T follicular helper cell (primary cell): ENCODE data around the gene DIAPH3.

Source experiments
- DNase-seq: peaks from one replicate; pipeline ENCODE4 v3.0.0-alpha.2; 2020; ENCODE audit warnings: low read depth

The DIAPH3 gene

DNA sequence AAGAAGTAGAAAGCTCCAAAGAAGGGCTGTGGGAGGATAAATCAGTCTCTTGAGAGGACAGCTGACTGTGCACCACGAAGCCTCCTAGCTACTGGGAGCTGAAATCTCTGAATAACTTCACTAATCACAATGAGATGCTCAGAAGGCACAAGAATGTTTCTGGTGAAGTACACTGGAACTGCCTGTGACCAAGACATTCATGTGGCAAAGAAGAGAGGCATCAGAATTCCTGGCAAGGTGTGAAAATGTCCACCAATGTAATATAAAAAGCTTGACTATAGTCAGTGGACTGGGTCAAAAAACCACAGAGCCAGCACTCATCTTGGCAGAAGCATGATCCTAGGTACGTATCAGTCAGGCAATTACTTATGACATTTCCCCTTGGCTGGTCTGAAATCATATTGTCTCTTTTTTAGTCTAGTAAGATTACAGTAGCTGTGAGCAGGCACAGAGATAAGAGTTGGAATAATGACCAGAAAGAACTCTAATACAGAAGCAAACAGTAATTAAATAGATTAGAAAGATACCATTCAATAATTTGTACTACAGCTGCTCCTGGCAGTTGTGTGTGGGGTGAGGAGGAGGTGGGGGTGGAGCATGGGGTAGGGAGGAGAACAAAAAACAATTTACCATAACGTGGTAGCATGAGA lies 434.7 kb downstream of the DIAPH3 start:
- no peak for DNase-seq

DNA sequence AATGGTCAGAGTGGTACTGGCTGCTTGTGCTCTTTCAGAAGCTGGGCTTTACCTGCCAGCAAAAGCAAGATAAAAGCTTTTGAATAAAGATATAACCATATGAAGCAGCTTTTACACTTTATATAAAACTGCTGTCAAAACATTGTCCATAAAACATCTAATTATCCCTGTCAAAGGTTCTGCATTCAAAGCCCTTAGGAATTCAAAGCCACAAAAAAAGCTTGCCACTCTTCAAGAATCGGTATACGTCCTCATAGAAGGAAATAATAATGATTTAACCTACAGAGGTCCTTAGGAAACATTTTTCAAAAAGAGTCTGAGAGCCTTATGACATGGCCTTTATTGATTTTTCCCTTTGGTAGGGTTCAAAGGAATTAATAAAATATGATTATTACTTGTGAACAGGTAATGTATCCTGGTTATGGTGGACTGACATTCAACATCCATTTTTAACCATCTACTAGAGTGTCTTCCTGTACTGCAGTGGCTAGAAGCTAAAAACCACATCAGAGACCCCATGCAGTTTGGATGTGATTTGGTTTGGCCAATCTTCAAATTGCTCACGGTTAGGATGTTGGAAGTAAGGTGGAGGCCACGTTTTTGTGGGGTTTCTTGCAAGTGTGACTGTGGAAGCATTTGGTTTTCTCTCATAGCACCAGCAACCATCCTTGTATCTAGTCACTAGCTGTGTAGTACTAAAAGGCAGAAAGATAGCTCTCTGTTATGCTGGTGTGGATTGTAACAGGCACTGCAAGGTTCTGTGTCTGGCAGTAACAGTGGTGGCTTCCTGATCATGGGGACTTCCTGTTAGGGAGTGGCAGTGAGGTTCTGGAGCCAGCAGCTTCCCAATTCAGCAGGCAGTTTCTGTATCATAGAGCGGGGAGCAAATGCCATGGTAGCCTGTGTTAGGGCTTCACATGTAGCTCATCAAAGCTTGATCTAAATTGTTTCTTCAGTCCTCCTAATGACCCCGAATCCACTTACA lies 441.5 kb downstream of the DIAPH3 start:
- no peak for DNase-seq

DNA sequence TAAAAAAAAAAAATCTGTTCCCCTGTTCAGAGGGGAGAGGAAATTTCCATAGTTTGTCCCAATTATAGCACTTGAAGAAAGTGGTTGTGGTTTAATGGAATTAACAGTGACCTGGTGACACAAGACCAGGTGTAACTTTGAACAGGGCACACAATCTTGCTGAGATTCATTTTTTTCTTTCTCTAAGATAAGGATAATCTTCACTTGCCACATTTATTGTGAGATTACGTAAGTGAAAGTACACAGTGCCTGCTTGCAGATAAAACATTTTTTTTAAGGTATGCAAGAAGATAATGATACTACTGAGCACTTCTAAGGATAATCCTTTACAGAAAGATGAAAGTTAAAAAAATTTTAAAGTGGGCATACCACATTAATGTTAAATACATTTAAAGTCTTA lies 448.1 kb downstream of the DIAPH3 start:
- no peak for DNase-seq

DNA sequence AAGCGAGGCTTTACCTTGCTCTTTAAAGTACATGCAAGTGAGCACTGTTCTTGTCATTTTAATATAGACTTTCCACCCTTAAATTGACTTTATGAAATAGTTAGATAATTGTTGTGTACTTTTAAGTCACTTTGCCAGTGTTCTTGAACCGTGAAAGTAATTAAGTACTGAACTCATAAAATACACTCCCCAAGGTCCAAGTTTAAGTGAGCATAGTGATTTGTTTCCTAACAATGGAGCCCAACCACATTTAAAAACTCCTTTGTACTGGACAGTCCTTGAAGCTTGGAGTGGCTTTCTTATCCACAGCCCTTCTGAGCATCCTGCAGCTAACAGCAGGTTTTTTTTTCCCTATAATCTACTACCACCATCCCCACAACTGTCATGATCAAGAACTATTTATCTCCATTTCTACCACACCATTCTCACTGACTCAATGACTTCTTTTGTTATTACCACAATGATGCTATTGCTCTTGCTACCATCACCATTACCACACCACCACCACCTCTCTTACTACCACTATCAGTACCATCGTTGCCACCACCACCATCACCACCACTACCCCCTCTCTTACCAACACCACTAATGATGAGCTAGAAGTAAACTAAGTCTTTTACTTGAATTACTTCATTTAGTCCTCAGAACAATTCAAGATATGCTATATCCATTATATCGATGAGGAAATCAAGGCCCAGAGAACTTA lies 452.6 kb downstream of the DIAPH3 start:
- no peak for DNase-seq

DNA sequence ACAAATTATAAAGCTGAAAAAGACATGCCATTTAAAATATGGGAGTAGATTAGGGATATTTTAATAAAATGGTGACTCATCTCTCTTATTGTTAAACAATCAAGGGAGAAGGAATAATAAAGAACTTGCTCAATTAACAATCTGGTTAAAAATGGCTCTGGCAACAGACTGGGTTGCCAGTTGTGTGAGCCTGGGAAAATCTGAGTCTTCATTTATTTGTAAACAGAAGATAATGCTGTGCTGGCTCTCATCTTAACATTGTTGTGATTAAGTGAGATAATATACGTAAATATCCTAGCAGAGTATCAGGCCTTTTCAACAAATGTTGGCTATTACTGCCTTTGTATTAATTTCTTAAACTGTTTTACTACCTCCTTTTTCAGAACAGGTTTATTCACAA lies 453.3 kb downstream of the DIAPH3 start:
- DNase-seq, result no peak

DNA sequence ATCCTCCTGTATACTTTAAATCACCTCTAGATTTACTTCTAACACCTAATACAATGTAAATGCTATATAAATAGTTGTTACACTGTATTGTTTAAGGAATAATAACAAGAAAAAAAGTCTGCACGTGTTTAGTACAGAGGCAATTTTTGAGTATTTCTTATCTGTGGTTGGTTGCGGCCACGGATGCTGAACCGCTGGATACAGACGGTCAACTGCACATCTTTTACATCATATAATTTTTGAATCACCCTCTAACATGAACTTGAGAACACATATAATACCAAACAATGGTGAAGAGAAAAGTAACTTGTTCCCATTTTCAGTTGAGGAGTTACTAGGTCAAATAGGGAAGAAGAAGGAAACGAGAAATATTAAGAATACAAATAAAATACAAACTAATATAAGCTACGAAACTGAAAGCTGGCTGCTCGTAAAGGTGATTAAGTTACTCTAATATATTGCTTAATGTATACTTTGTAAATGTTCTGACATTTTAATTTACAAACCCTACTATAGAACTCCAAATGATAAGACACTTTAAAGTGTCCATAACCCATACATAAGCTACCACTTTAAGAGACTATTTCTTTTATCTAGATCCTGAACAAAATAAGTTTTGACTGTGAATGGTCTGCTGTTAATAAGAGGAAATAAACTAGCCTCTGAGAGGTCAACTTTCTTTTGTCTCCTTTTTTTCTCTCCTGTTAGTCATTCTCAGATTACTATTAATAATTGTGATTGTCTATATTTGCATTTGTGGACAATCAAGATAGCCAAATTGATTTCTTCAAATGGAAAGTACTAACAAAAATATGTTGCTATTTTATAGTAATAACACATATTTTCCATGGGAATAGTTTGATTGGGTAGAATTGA lies 457.4 kb downstream of the DIAPH3 start:
- DNase-seq, result no peak

DNA sequence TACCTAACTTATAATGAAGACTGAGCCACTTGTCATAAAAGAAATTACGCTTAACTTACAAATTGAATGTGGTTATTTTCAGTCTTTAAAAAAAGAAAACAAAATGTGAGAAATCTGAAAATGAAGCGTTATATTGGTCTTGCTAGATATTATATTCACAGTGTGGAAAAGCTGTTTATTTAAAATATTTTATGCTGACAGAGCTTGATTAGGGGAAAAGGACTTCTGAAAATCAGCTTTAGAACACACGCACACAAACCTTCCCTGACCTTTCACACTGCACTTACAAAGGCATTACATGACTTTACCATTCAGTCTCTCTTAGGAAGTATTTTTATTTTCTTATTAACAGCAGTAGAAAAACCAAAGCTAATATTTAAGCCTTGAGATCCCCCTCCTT lies 461.5 kb downstream of the DIAPH3 start:
- no peak for DNase-seq

DNA sequence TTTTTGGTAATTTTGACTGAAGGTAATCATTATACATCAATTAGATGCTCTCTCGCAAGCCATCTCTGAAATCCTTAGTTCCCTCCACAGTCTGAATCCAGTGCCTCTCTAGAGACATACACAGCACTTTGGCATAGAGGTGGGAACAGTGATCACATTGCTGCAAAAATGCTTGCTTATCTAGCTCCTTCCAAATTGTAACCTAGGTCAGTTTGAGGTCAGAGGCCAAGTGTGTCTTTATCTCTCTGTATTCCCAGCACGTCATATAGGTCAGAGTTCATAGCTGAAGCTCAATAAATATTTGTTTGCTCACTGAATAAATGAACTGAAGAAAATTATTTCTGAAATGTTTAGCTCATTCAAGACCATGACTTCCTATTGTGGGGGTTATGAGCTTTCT lies 462.5 kb downstream of the DIAPH3 start:
- no peak for DNase-seq

DNA sequence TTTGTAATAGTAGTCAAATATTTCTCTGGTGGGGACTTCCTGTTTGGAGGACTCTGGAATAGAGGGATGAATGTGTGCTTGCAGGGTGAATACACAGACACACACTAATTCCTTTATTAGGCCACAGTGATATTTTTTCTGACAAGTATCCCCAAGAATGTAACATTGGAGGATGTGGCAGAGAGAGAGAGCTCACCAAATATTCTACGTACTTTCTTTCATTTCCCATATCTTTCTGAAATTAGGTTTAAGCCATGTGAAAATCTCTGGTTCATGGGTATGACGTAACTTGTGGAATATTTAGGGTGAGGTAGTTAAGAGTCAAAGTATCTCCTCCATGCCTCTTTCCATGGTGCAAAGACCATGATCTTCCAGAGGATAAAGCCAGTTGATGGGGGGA lies 463.4 kb downstream of the DIAPH3 start:
- DNase-seq, result no peak

DNA sequence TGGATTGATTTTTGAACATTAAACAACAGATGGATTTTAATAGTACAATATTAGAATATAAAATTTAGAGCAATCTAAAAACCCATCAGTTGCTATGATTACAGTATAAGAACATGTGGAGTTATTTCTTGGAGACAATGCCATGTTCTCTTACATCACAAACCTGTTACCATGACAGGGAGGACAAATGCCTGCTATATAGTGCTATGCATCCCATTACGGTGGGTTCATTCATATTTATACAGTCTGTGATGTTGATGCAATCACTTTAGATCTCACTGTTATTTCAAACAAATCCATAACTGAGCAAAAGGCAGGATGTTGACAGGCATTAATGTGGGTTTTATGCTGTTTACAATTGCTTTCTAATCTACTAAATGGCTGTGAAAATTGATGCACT lies 467.5 kb downstream of the DIAPH3 start:
- DNase-seq, result no peak

DNA sequence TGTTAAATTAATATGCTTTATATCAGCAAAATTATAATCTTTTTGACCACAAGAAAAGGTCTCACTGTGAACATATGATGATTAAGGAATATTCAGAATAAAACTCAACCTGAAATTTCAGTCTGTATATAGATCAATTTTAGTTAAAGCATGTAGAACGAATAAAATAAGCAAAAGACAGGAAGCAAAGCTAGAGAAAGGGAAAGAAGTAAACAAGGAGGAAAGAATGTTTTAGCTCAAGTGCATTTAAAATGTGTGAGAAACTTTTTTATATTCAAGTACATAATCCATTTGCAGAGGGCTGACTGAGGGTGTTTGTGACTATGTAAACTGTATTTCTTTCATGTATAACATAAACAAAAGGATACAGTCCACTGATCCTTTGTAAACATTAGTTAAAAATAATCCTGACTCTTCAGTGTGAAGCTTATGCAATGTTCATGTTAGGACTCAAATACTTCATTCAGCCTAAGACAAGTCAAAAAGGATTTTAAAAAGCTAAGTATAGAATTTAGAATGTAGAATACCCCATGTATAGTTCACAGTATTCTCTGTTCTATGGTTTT lies 472.1 kb downstream of the DIAPH3 start:
- DNase-seq, result no peak

DNA sequence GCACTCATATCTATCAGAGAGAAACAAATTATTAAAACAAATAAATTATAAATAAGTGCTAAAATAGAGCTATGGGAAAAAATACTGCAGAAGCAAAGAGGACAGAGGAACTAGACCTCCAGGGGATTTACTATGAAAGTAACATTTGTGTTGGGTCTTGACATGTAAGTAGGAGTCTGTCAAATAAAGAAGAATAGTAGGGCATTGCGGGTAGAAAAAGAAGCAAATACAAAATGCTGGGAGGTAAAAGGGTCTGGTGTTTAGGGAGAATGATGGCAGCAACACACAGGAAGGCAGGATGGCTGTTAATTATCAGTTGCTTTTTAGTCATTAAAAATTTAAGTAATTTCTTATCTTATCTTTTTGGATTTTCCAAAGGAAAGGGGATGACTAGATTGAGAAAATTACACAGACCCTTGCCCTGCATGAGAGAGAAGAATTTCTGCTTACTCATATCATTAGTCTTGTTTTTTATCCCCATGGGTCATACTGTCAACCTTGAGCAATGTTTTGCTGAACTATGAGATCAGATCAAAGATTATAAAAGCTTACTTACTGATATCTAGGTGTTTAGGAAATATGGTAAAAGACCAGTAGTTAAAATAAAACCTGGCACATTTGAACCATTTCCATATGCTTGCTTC lies 472.7 kb downstream of the DIAPH3 start:
- DNase-seq, result no peak

DNA sequence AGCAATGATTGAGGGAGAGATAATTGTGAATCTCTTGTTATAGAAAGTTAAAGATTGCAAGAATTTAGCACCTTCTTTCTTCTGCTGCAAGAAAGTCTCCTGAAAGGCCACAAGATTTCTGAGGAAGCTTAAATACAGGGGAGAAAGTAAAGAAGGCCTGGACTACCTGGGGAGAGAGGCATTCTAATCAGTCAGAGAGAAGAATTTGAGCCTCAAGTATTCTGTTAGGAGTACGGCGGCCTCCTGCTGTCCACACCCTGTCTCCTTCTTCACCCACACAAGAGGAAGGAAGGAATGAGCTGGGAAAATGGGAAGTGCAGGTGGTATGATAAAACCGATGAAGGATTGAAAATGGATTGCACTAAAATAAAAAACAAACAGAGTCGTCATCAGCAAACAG lies 474.7 kb downstream of the DIAPH3 start:
- DNase-seq, result no peak

DNA sequence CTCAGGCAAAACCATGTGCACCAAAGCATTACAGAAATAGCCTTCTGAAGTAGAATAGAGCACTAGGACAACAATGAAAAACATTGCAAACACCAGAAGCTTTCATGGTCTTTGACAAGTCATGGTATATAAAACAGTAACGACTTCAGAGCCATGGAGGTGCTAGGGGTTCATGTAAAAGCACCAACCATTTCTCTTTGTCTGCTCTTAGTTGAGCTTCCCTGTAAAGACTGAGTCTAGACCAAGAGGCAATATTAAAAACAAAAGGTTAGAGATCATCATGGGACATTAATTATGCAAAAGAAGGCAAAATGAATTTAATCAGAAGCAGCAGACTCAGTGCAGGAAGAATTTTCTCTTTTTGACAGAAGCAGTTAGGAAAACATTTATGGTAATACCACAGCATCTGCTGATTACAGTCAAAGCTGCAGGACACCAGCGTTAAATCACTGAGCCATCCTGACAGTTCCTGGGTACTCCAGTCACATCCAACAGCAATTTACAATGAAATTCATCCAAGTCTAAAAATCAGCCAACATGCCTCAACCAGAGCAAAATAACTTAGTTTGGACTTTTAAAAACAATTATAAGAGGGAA lies 476.8 kb downstream of the DIAPH3 start:
- no peak for DNase-seq

DNA sequence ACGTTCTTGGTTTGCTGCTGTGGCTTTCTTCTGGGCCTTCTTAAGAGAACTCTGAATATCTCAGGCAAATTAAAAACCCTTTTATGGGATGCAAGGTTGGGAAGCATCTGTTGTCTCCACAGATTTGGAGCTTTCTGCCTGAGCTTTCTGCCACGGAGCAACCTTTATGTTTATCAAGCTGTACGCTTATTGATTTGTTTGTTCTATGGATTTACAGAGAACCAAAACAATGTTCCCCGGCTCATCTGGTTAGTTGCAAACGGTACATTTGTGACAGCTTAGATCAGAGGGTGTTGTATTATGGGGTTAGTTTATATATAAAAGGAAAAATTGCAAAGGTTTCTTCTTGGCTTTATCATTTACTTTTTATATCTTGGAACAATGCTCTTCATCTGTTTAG lies 479.6 kb downstream of the DIAPH3 start:
- no peak for DNase-seq

DNA sequence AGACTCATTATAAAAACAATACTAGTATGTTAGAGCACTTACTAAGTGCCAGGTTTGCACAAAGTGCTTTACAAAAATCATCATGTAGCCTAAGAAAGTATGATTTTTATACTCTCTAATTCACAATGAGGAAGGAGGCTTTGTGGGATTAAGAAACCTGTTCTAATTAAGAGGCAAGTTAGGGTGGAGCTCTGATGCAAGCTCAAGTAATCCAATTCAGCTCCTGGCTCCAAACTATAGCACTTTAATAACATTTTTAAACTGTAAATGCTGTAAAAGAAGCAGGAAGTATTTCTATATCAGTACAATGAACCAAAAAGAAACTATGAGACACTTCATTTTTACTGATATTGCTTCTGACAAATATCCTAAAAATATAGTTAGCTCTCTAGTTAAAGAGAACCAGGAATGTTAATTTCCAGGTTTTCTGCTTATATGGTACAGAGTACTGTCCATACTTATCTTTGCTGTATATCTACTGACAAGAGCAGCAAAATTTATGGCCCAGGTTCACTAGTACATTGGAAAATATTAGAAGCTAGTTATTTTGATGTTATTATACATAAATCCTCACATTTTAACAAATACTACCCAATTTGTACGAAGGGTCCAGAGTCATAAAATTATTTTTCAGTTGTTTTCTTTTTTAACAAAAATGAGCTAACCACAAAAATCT lies 482.0 kb downstream of the DIAPH3 start:
- no peak for DNase-seq

DNA sequence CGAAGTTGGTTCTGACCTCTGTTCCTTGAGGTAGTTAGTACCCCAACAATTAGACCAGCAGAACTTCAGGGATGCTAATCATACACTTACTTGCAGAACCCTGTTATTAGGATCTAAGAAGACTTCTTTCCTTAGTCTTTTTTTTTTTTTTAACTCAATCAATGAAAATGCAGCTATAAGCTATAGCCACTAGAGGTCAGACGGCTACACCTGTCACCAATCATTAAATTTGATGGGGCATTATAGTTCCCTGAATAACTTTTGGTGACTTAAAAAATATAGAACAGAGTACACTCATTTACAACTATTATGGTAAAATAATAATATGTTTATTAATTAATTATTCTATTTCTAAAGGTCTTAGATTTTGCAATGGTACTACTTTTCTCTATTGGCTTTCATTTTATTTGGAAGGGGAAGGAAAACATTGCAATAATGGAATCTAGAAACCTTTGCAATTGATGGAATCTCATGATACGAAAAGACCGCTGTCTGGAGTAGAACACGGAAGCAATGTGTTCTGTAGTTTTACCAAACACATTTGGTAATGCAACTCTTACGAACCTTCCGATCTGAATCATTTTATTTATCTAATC lies 483.2 kb downstream of the DIAPH3 start:
- no peak for DNase-seq

DNA sequence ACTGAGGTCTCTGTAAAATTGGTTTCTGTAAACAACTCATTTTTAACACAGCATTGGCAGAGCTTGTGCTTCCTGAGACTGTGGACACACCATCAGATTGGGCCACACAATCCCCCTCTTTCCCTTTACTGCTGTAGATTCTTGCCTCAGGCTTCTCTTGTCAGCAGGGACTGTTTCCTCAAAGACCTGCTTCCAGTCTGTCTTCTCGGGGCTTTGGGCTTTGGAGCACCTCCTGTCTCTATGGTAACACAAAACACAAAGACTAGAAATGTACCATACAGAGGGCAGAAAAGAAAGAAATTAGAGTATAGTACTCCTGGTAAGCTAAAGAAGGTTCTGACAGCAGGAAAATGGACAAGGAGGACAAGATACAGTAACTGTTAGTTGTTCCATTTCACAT lies 484.5 kb downstream of the DIAPH3 start:
- DNase-seq, result no peak
